DMS 273 (cell line): ENCODE measurements around the gene ANGPTL4.
A peak's percentile ranks its signal among the peaks of the same experiment; 100 is the strongest.
"Not testable (repeated sequence)": the region's sequence is repeated elsewhere in the genome, so short reads cannot be mapped to it uniquely, and the experiment has no call there.

Experiments
- DNase-seq: peaks from one replicate; lab custom pipeline; 2025; ENCODE audit not compliant: unreplicated experiment; lab: John Stamatoyannopoulos, UW

ANGPTL4 gene

DNA sequence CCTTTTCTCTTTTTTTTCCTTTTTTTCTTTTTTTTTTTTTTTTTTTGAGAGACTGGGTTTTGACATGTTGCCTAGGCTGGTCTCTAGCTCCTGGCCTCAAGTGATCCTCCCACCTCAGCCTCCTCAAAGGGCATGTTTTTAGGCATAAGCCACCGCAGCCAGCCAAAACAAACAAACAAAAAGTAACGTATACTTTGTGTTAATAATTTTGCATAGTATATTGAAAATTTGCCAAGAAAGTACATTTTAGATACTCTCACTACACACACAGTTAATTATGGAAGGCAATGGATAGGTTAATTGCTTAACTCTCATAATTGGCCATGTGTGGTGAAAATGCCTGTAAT, 24.6 kb downstream of the ANGPTL4 start:
- DNase-seq = no peak

DNA sequence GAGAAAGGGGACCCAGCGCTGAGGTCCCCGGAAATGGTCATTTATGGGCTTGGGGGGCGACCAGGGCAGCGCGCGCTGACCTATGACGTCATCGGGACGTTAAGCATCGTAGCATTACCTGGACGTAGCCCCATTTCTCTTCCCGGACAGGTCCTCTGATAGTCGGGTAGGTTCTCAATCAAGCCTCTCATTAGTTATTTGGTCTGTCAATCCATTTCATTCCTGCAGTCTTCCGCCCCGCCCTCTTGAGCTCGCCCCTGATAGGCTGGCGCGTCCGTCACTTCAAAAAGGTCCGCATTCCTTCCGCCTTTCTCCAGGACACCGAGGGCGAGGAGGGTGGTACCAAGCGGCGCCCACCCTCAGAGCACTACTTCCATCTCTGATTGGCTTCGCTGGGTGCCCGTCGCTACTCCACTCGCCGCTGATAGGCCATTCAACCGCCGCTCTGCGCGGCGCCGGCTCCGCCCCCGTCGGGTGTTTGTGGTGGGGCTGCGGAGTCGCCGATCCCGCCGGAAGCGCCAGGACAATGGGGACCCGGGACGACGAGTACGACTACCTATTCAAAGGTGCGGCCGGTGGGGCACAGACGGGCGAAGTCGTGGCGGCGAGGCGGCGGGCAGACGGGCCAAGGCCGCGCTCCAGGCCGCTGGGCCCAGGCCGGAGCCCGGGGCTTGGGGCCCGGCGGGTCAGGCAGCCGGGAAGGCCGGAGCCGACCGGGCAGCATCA, 26.1 kb downstream of the ANGPTL4 start, which contains the start of gene RAB11B:
RAB11B (plus strand) TSS at position 470 of the 726 bp plus-strand sequence; CDS start at position 527, 57 bp downstream.
- peak; percentile 100 for DNase-seq

DNA sequence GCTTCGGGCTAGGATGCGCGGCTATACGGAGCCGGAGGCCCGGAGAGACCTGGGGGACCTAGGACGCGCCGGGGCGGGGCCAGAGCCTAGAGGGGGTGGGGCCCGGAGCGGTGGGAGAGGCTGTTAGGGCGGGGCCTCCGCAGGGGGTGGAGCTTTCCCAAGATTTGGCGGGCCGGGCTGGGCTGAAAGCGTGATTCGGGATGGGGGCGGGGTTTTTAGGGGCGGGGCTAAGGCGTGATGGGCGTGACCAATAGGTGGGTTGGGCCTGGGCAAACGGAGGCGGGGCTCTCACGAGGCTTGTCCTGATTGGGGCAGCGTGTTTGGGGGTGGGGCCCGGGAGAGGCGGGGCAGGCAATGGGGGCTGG, 26.6 kb downstream of the ANGPTL4 start:
- DNase-seq = peak; percentile 95

DNA sequence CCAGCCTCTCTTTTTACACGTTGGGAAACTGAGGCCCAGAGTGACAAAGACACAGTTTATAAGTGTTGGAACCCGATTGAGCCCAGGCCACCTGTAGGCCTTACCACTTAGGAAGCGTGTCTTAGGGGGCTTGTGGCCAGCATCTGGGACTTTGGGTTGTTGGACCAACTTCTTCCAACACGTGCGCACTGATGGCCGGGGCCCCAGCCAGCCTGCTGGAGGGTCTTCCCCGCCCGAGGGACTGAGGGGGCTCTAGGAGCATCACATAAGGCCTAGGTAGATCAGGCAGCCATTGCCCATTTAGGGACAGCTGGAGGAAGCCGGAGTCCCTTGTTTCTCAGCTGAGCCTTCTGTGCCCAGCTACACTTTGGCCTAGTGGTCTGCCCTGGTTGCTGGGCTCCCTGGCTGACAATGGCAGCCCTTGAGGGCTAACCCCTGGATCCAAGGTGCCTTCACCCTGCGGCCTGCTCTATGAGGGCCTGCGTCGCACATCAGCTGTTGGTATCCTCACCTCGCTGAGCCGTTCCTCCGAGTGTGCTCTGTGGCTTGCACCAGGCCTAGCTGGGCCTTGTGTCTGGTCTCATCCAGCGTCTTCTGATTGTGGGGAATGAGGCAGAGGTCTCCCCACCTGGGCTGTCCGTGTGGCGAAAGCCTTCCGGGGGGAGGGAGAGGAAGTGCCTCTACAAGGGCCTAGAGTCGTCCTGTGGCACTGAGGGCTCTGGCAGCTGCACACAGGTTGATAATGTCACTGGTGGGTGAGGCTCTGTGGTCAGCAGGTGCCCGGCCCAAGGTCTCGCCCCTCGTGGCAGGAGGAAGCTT, 27.5 kb downstream of the ANGPTL4 start:
- no peak for DNase-seq

DNA sequence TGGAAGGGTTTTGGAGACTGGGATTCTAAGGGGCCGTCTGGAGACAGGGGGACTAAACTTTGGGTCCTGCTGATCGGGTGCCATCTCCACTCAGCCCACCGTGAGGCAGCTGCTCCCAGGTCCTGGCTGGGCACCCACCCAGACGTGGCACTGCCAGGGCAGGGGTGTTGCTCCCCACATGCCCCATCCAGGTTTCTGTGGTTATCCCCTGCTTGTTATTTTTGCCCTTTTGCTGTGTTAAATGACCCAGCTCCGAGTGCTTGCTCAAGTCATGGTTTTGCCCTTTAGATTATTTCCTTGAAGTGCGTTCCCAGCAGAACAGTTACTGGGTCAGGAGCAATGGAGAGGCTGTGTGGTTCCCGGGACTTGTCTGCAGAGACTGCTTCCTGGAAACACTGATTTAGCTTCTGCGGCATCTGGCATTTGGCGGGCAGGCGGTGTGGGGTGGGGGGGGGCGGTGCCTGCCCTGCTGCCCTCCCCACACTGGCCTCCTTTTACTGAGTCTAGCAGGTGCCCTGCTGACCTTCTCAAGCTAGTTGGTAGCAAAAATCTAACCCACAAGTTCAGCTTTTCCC, 28.1 kb downstream of the ANGPTL4 start:
- DNase-seq = peak; percentile 75

DNA sequence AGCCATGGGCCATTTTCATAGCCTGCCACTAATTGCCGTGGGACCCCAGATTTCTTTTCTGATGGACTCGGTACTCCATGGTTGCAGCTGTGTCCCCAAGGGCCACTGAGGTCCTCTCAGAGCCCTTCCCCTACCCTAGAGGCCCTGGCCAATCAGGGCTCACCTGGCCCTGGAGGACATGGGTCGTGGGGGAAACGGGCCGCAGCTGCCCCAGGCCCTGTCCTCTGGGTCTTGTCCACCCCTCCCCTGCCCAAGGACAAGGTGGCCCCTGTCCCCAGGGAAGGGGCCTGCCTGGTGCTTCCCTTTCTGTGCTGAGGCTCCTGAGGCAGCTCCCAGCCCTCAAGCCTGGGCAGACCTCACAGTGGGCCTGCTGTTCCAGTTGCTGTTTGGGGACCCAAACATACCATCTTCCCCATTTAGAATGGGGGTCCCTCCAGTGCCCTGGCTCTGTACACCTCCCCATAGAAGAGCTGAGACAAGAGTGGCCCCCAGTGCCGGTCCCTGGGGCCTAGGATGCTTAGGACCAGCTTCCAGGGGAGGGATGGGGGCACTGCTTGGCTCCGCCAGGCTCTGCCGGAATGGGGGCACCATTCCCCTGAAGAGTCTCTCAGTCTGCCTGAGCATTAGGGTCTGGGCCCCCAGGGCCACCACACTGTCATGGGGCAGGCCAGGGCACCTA, 29.4 kb downstream of the ANGPTL4 start:
- no peak for DNase-seq

DNA sequence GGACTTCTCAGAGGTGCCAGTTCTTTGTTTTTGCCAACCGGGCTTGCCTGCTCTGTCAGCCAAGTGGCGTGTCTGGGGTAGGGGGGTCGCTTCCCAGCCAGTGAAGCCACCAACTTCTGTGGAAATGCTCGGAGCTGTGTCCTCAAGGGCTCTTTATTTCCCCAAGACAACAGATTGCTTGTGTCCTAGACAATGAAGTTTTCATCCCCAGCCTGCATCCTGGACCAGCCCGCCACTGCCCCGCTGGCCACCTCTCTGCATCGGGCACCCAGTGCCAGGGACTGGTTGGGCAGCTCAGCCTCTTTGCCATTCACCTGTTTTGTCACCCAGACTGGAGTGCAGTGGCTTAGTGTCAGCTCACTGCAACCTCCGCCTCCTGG, 29.9 kb downstream of the ANGPTL4 start:
- no peak for DNase-seq

DNA sequence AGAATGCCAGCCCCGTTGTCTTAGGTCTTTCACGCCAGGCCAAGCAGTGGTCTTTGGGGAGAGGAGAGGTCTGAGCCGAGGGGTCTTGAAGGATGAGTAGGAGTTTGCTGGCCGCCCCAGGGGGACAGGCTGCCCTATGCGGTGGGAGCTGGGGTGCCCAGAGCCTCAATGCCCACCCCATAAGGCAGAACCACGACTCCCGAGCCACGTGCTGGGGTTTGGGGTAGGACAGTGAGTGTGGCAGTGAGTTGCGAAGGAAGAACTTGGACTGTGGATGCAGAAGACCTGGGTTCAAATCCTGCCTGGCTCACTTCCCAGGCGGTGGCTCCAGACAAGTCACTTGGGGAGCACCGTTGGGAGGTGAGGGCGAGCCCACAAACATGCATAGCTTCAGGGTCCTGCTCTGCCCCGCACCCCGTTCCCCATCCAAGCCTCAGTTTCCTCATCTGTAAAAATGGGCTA, 31.7 kb downstream of the ANGPTL4 start:
- DNase-seq = no peak

DNA sequence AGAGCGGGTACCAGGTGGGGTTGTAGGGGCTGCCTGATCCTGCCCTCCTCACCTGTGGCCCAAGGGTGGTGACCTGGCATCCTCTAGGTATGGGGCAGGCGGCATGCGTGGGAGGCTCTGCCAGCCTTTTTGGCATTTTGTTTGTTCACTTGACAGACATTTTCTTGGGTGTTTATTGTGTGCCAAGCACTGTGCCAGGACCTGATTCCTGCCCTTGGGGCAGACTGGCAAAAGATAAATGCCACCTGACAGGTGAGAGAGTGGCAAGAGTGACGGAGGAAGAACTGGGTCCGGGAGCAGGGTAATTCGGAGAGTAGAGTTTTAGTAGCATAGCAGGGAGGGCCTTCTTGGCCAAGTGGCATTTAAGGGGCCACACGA, 32.2 kb downstream of the ANGPTL4 start:
- DNase-seq = no peak

DNA sequence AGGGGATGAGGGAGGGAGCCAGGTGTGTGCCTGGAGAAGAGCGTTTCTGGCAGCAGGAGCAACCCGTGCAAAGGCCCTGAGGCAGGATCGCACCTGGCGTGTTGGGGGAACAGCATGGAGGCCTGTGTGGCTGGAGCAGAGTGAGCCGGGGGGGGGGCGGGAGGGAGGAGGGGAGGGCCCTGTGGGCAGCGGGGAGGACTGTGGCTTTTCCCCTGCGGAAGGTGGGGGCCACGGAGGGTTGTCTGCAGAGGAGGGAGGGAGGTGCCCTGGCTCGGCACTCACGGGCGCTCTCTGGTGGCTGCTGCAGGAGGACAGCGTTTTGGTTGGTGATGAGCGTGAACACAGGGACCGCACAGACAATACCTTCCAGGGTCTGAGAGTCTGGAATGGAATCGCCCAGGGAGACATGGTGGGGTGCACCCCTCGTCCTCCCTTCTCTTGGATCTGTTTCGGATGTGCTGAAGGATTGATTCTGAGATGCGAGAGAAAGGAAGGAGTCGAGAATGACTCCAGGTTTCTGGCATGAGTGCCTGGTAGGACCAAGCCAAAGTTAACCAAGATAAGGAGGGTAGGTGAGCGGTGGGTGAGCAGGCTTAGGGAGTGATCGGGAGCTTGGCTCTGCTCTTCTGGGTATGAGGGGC, 32.7 kb downstream of the ANGPTL4 start:
- peak; percentile 79 for DNase-seq

DNA sequence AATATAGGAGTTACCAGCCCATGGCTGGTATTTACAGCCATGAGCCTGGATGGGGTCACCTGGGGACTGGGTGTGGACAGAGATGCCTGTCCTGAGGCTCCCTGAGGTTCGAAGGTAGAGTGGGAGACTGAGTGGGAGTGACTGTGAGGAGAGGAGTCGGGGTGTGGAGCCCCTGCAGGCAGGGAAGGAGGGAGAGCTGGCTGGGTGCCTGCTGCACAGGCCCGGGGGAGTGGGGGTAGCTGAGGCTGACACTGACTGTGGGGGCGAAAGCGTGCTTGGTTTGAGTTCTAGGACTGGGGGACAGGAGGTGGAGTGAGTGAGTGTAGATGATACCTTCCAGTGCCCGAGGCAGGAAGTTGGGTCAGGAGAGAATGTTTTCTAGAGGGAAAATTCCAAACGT, 33.3 kb downstream of the ANGPTL4 start:
- no peak for DNase-seq

DNA sequence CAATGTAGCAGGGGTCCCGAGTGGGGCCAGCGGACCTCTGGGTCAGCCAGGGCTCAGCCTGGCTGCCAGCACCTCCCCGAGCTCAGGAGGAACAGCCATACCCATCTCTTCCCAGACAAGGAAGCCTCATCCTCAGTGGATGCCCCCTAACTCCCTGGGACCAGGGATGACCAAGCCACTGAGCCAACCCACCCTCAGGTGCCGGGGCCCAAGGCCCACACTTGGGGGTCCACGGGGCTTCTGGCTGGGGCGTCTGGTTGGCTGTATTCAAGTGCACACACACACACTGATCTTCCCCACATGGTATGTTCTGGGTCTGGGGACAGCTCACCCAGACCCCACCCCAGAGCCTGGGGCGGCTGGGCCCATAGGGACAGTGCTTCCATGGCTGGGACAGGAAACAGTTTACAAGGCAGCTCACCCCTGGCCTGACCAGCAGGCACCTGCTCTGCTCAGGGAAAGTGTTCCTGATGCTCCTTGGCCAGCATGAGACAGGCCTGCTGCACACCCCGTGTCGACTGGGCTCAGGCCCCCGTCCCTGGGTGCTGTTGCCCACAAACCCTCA, 33.9 kb downstream of the ANGPTL4 start:
- no peak for DNase-seq

DNA sequence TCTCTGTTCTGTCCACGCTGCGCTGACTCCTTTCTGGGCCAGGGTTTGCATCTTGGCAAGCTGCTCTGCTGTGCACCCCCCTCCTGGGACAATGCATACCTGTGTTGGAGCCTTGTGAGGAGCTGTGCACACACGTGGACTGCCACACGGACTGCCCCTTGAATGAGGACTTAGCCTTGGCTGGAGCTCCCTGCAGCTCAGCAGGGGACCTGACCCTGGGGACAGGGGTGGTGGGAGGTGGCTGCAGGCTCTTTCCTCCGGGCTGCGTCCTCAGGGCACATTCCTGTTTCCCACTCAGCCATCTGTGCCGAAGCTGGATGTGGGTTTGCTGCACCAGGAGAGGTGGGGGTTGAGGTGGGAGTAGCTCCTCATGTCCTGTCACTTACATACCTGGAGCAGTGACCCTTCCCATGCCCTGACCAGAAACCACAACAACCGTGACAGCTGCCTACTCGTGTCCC, 34.4 kb downstream of the ANGPTL4 start:
- no peak for DNase-seq

DNA sequence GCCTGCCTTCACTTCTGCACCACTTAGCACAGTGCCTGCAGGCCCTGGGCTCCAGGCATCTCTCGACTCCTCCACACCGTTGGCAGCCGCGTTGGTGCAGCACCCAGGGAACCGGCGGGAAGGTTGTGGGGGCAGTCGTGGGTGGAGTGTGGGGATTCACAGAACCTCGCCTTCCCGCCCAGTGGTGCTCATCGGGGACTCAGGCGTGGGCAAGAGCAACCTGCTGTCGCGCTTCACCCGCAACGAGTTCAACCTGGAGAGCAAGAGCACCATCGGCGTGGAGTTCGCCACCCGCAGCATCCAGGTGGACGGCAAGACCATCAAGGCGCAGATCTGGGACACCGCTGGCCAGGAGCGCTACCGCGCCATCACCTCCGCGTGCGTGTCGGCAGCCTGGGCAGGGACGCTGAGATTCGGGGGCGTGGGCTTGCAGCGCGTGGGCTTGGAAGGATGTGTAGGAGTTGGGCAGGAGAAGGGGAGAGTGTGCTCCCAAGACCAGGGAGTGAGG, 35.8 kb downstream of the ANGPTL4 start:
- DNase-seq = no peak

DNA sequence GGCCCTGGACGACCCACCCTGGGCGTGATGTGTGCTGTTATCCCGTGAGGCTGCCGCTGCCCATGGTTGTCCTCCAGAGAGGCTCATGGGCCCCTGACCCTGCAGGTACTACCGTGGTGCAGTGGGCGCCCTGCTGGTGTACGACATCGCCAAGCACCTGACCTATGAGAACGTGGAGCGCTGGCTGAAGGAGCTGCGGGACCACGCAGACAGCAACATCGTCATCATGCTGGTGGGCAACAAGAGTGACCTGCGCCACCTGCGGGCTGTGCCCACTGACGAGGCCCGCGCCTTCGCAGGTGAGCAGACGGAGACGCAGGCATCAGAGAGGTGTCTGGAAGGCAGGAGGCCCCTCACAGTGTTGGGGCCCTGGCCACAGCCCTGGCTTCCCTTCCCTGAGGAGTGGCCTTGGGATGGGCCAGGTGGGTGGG, 38.0 kb downstream of the ANGPTL4 start:
- no peak for DNase-seq

DNA sequence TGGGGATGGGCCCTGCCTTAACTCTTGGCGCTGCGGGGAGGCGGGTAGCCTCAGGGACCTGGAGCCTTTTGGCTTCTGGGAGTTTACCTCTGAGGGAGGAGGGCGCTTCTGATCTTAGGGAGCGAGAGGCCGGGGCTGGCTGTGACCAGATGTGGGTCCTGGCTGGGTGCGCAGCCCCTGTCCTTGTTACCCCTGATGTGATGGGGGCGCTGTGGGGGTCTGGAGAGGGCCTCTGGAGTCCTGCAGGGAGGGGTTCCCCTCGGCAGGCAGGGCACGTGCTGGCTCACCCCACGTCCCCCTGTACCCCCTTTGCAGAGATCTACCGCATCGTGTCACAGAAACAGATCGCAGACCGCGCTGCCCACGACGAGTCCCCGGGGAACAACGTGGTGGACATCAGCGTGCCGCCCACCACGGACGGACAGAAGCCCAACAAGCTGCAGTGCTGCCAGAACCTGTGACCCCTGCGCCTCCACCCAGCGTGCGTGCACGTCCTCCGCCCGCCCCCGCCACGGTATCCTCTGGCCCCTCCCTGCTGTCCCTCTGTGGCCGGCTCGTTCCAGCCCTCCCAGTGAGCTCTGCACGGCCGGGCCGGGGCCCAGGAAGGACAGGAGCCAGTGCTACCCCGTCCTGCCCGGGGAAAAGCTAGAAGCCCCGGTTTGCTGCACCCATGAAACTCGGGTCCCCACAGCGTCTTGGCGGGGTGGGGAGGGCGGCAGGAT, 39.3 kb downstream of the ANGPTL4 start:
- no peak for DNase-seq

DNA sequence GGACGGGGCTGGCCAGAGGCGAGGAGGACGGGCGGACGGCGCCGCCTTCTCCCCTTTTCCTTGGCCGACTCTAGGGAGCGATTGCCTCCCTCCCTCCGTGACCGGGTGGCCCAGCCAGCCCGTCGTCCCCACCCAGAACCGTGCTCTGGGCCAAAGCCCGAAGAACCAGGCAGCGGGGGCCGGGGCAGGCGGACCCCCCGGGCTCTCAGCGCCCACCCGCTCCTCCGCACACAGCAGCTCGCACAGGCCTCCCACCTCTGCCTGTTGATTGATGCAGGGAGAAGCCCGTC, 39.8 kb downstream of the ANGPTL4 start:
- no peak for DNase-seq

DNA sequence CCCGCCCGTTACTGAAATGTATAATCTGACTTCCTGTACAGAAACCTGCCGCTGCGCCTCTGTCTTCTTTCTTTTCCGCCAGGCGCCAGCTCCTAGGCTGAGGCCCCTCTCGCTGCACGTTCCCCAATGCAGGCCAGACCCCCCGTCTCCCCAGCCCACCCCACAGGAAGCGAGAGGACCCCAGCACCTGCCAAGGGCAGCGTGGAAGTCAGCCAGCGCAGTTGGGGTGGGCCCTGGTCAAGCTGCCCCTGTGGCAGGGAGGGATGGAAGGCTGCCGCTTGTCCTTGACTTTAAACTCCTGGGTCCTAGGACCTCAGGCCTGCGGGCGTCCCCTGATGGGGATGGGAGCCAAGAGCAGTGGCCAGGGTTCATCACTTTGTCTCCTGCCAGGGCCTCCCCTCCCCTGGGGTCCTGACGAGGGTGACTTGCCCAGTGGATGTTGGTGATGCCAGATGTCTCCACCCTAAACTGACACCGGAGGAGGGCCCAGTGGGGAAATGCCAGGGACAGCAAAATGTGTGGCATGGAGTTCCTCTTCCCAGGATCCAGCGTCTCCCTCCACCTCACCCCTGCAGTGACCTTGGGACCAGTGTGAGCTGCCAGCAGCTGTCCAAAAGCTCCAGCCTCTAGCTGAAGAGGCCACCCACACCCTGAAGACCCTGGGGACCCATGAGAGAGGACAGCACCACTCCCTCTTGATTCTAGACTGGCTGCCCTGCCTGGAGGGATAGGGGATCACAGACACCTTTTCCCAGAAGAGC, 40.6 kb downstream of the ANGPTL4 start:
- no peak for DNase-seq

DNA sequence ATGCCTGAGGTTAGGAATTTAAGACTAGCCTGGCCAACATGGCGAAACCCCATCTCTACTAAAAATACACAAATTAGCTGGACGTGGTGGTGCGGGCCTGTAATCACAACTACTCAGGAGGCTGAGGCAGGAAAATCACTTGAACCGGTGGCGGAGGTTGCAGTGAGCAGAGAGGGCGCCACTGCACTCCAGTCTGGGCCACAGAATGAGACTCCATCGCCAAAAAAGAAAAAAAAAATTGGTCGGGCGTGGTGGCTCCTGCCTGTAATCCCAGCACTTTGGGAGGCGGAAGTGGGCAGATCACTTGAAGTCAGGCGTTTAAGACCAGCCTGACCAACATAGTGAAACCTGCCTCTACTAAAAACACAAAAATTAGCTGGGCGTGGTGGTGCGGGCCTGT, 46.8 kb downstream of the ANGPTL4 start:
- not testable (repeated sequence) for DNase-seq
